ENCODE results near the gene LZTS3.

LZTS3 gene

GRCh38 chr20:3168079-3168828 is 5.1 kb downstream of the LZTS3 start:
- Histone ChIP-seq H3K4me1 (ENCODE audit: control insufficient read depth, insufficient read depth, low read length) (no peaks in the 10 kb centered on the region), H3K27ac (ENCODE audit: extremely low read depth, low read depth, low read length) (no peak overlapping the region), H3K9me3 (ENCODE audit: control insufficient read depth, insufficient read depth, low read depth, low read length) (no peaks in the 10 kb centered on the region), H3K36me3 (ENCODE audit: control insufficient read depth in 2 of 2, insufficient read depth in 1 of 2, low read length in 2 of 2) (peaks cover 0 to 2% of the 10 kb centered on the region in 2 experiments; a peak in 1 of 3 replicates), H3K4me3 (ENCODE audit: low read depth, low read length) (no peak overlapping the region)
- ChIA-PET CTCF (interaction anchor here (0.7 kb wide), 1 partner anchor 58 kb away, joined by 3 read pairs; no protein-coding TSS in a partner anchor), POLR2A (interaction anchor here (0.6 kb wide), 1 partner anchor 110 kb away, joined by 4 read pairs; no protein-coding TSS in a partner anchor)
- TF ChIP-seq ZNF571 (tag by site-specific recombination; IDR thresholded peaks at IDR 0.05) (no peak), HOXD13 (CRISPR knock-in tag; IDR thresholded peaks at IDR 0.05; ENCODE audit: borderline replicate concordance) (no peak), ZNF184 (tag by site-specific recombination; IDR thresholded peaks at IDR 0.05) (no peak), ZBTB20 (tag by site-specific recombination; IDR thresholded peaks at IDR 0.05) (0 out of 2 replicates have a peak, but pooled peaks have one; percentile 12), SCRT2 (tag by site-specific recombination; IDR thresholded peaks at IDR 0.05) (0 out of 2 replicates have a peak, but pooled peaks have one; percentile 17)

GRCh38 chr20:3167738-3168078 is 5.6 kb downstream of the LZTS3 start:
- Histone ChIP-seq H3K4me3 (ENCODE audit: low read depth, low read length) (no peak overlapping the region), H3K4me1 (ENCODE audit: control insufficient read depth, insufficient read depth, low read length) (no peaks in the 10 kb centered on the region), H3K9me3 (ENCODE audit: control insufficient read depth, insufficient read depth, low read depth, low read length) (no peaks in the 10 kb centered on the region), H3K36me3 (ENCODE audit: control insufficient read depth in 2 of 2, insufficient read depth in 1 of 2, low read length in 2 of 2) (peaks cover 0 to 2% of the 10 kb centered on the region in 2 experiments; a peak in 1 of 3 replicates), H3K27ac (ENCODE audit: extremely low read depth, low read depth, low read length) (no peak overlapping the region)
- ChIA-PET POLR2A (interaction anchor here (0.6 kb wide), 1 partner anchor 111 kb away, joined by 4 read pairs; no protein-coding TSS in a partner anchor), CTCF (interaction anchor here (0.7 kb wide), 1 partner anchor 57 kb away, joined by 3 read pairs; no protein-coding TSS in a partner anchor)
- TF ChIP-seq MZF1 (tag by site-specific recombination; IDR thresholded peaks at IDR 0.05; ENCODE audit: borderline replicate concordance) (no peak), ZNF48 (tag by site-specific recombination; IDR thresholded peaks at IDR 0.05) (no peak), SP3 (tag by site-specific recombination; IDR thresholded peaks at IDR 0.05) (no peak)

DNA sequence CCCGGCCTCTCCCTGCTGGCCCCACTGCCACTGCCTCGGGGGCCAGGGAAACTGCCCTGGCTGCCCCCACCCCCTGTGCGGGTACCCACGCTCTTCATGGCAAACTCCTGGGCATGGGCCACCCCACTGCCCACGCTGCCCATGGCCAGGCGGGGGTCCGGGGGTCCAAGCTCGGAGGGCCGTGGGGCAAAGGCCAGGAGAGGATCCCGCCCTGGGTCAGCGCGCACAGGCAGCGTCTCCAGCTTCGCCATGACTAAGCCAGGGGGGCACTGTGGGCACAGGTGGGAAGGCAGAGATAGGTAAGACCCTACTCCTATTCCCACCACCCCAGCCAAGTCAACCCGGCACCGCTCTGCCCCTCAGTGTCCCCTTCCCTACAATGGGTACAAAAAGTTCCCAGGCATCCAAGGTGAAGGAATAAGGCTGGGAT is 6.4 kb downstream of the LZTS3 start:
- Histone ChIP-seq H3K4me3 (ENCODE audit: low read depth, low read length) (no peak overlapping the region), H3K4me1 (ENCODE audit: control insufficient read depth, insufficient read depth, low read length) (no peaks in the 10 kb centered on the region), H3K36me3 (ENCODE audit: control insufficient read depth in 2 of 2, insufficient read depth in 1 of 2, low read length in 2 of 2) (peaks cover 0 to 2% of the 10 kb centered on the region in 2 experiments; a peak in 1 of 3 replicates), H3K27ac (ENCODE audit: extremely low read depth, low read depth, low read length) (no peak overlapping the region), H3K9me3 (ENCODE audit: control insufficient read depth, insufficient read depth, low read depth, low read length) (no peaks in the 10 kb centered on the region)
- CTCF ChIA-PET = no interaction called here
- POLR2A ChIA-PET = no interaction called here
- no peak for TF ChIP-seq HOXD13 (CRISPR knock-in tag; IDR thresholded peaks at IDR 0.05; ENCODE audit: borderline replicate concordance)
- no peak for TF ChIP-seq KLF16 (tag by site-specific recombination; IDR thresholded peaks at IDR 0.05)
- TF ChIP-seq, protein P1, sequence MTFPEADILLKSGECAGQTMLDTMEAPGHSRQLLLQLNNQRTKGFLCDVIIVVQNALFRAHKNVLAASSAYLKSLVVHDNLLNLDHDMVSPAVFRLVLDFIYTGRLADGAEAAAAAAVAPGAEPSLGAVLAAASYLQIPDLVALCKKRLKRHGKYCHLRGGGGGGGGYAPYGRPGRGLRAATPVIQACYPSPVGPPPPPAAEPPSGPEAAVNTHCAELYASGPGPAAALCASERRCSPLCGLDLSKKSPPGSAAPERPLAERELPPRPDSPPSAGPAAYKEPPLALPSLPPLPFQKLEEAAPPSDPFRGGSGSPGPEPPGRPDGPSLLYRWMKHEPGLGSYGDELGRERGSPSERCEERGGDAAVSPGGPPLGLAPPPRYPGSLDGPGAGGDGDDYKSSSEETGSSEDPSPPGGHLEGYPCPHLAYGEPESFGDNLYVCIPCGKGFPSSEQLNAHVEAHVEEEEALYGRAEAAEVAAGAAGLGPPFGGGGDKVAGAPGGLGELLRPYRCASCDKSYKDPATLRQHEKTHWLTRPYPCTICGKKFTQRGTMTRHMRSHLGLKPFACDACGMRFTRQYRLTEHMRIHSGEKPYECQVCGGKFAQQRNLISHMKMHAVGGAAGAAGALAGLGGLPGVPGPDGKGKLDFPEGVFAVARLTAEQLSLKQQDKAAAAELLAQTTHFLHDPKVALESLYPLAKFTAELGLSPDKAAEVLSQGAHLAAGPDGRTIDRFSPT (tag by site-specific recombination; IDR thresholded peaks at IDR 0.05) = peak; percentile 65
- TF ChIP-seq PRDM6 (tag by site-specific recombination; IDR thresholded peaks at IDR 0.05) = no peak

- H3K27ac ChIP-seq (ENCODE audit: extremely low read depth, low read depth, low read length) = no peak overlapping the region
- H3K4me3 ChIP-seq (ENCODE audit: low read depth, low read length) = no peak overlapping the region
- H3K9me3 ChIP-seq (ENCODE audit: control insufficient read depth, insufficient read depth, low read depth, low read length) = no peaks in the 10 kb centered on the region
- ChIA-PET POLR2A (no interaction called here), CTCF (no interaction called here)
- peaks cover 0 to 2% of the 10 kb centered on the region in 2 experiments; a peak in 1 of 3 replicates for H3K36me3 ChIP-seq (ENCODE audit: control insufficient read depth in 2 of 2, insufficient read depth in 1 of 2, low read length in 2 of 2)
- no peaks in the 10 kb centered on the region for H3K4me1 ChIP-seq (ENCODE audit: control insufficient read depth, insufficient read depth, low read length)
- TF ChIP-seq, protein P2, sequence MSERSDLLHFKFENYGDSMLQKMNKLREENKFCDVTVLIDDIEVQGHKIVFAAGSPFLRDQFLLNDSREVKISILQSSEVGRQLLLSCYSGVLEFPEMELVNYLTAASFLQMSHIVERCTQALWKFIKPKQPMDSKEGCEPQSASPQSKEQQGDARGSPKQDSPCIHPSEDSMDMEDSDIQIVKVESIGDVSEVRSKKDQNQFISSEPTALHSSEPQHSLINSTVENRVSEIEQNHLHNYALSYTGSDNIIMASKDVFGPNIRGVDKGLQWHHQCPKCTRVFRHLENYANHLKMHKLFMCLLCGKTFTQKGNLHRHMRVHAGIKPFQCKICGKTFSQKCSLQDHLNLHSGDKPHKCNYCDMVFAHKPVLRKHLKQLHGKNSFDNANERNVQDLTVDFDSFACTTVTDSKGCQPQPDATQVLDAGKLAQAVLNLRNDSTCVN (tag by site-specific recombination; optimal IDR thresholded peaks at IDR 0.05) = no peak
- TF ChIP-seq ZNF16 (tag by site-specific recombination; IDR thresholded peaks at IDR 0.05; ENCODE audit: low read depth) = no peak
- no peak for TF ChIP-seq ZNF433 (tag by site-specific recombination; IDR thresholded peaks at IDR 0.05; ENCODE audit: low read depth)
- TF ChIP-seq, protein P3, sequence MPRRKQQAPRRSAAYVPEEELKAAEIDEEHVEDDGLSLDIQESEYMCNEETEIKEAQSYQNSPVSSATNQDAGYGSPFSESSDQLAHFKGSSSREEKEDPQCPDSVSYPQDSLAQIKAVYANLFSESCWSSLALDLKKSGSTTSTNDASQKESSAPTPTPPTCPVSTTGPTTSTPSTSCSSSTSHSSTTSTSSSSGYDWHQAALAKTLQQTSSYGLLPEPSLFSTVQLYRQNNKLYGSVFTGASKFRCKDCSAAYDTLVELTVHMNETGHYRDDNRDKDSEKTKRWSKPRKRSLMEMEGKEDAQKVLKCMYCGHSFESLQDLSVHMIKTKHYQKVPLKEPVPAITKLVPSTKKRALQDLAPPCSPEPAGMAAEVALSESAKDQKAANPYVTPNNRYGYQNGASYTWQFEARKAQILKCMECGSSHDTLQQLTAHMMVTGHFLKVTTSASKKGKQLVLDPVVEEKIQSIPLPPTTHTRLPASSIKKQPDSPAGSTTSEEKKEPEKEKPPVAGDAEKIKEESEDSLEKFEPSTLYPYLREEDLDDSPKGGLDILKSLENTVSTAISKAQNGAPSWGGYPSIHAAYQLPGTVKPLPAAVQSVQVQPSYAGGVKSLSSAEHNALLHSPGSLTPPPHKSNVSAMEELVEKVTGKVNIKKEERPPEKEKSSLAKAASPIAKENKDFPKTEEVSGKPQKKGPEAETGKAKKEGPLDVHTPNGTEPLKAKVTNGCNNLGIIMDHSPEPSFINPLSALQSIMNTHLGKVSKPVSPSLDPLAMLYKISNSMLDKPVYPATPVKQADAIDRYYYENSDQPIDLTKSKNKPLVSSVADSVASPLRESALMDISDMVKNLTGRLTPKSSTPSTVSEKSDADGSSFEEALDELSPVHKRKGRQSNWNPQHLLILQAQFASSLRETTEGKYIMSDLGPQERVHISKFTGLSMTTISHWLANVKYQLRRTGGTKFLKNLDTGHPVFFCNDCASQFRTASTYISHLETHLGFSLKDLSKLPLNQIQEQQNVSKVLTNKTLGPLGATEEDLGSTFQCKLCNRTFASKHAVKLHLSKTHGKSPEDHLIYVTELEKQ (tag by site-specific recombination; IDR thresholded peaks at IDR 0.05; ENCODE audit: borderline replicate concordance) = no peak
- no peak for TF ChIP-seq TRIM28 (IDR thresholded peaks at IDR 0.05; ENCODE audit: borderline replicate concordance, low read length)
- no peak for TF ChIP-seq ZNF707 (tag by site-specific recombination; IDR thresholded peaks at IDR 0.05)
These were observed 6.9 kb downstream of the LZTS3 start for GRCh38 chr20:3166338-3166912.
